IMR-90 (cell line): ENCODE results near the gene CST1. TPM values are rescaled to one million over a fixed set of nuclear protein-coding genes. Genes with fewer than 3 reads are reported as not detected.

Experiments used
- ATAC-seq: fragments of 200-7000 bp; cut with Tn5 transposase; 2 replicates; pipeline ENCODE4 v1.9.1; 2020; ENCODE audit warnings: low read depth, mild to moderate bottlenecking, moderate library complexity
- BruUV-seq: library from RNA; stranded (reverse); fragments of 400-500 nt; replicated peaks from 2 replicates; lab custom pipeline; 2021; lab: Mats Ljungman, UMichigan
- CTCF ChIA-PET: fragments of 300-600 bp; formaldehyde crosslinking; extraction: SDS; loops from one replicate; lab custom pipeline; 2021; ENCODE audit warnings: antibody characterized with exemption; lab: Yijun Ruan, JAX
- POLR2A ChIA-PET: fragments of 300-600 bp; sonication (Branson Sonifier 250); formaldehyde crosslinking; loops from one replicate; lab custom pipeline; 2022; ENCODE audit warnings: antibody characterized with exemption; ENCODE audit not compliant: unreplicated experiment; lab: Charles Lee
- DNase-seq: peaks from one replicate; pipeline ENCODE4 v3.0.0; 2013
- H2AFZ ChIP-seq: replicated peaks from 2 replicates; pipeline ENCODE3; 2013; ENCODE audit warnings: low read length, mild to moderate bottlenecking; ENCODE audit not compliant: poor library complexity
- H2AK5ac ChIP-seq: 2 replicates; pipeline ENCODE4 v1.6.1; 2013; ENCODE audit warnings: low read depth, low read length, inconsistent platforms
- H2AK9ac ChIP-seq: replicated peaks from 2 replicates; pipeline ENCODE3; 2013; ENCODE audit warnings: mild to moderate bottlenecking, low read depth, low read length, moderate library complexity; ENCODE audit not compliant: poor library complexity
- H2BK120ac ChIP-seq: 2 replicates; pipeline ENCODE4 v1.6.1; 2013; ENCODE audit warnings: low read depth, low read length, inconsistent platforms
- H2BK15ac ChIP-seq: 3 replicates; pipeline ENCODE4 v1.6.1; 2013; ENCODE audit warnings: low read depth, low read length, inconsistent platforms
- H2BK20ac ChIP-seq: 2 replicates; pipeline ENCODE4 v1.6.1; 2013; ENCODE audit warnings: low read depth, mild to moderate bottlenecking, inconsistent platforms, low read length, moderate library complexity
- H2BK5ac ChIP-seq: 2 replicates; pipeline ENCODE4 v1.6.1; 2013; ENCODE audit warnings: mild to moderate bottlenecking, low read depth, low read length, inconsistent platforms; ENCODE audit not compliant: poor library complexity, severe bottlenecking
- H3K14ac ChIP-seq: replicated peaks from 2 replicates; pipeline ENCODE4 v1.6.1; 2013; ENCODE audit warnings: low read depth, low read length, inconsistent platforms
- H3K18ac ChIP-seq: 2 replicates; pipeline ENCODE4 v1.6.1; 2013; ENCODE audit warnings: low read depth, low read length, control low read depth
- H3K23ac ChIP-seq: 2 replicates; pipeline ENCODE4 v1.6.1; 2013; ENCODE audit warnings: low read depth, low read length, inconsistent platforms
- H3K27ac ChIP-seq: 2 replicates; pipeline ENCODE4 v1.5.1; 2013; ENCODE audit warnings: mild to moderate bottlenecking, control low read depth, low read length; ENCODE audit not compliant: insufficient read depth
- H3K27me3 ChIP-seq: 2 replicates; pipeline ENCODE4 v1.6.1; 2013; ENCODE audit warnings: low read length; ENCODE audit not compliant: control insufficient read depth, insufficient read depth
- H3K36me3 ChIP-seq: 2 replicates; pipeline ENCODE4 v1.6.1; 2013; ENCODE audit warnings: low read length, mixed read lengths; ENCODE audit not compliant: control insufficient read depth, insufficient read depth
- H3K4ac ChIP-seq: 2 replicates; pipeline ENCODE4 v1.6.1; 2013; ENCODE audit warnings: low read depth, low read length, inconsistent platforms
- H3K4me1 ChIP-seq: 2 replicates; pipeline ENCODE4 v1.6.1; 2013; ENCODE audit warnings: low read length, mixed read lengths; ENCODE audit not compliant: control insufficient read depth, insufficient read depth
- H3K4me2 ChIP-seq: 2 replicates; pipeline ENCODE4 v1.6.1; 2013; ENCODE audit warnings: low read depth, mild to moderate bottlenecking, control low read depth, low read length, moderate library complexity
- H3K4me3 ChIP-seq: 2 replicates; pipeline ENCODE4 v1.5.1; 2013; ENCODE audit warnings: low read depth, mild to moderate bottlenecking, control low read depth, low read length, moderate library complexity; ENCODE audit not compliant: insufficient read depth
- H3K56ac ChIP-seq: 2 replicates; pipeline ENCODE4 v1.6.1; 2013; ENCODE audit warnings: low read length, inconsistent platforms; ENCODE audit not compliant: insufficient read depth; ENCODE audit errors: extremely low read depth
- H3K79me1 ChIP-seq, 2 experiments: 2 replicates each; pipeline ENCODE4 v1.6.1; 2013; ENCODE audit warnings: low read length in 2 of 2, inconsistent platforms in 1 of 2, low read depth in 1 of 2
- H3K9ac ChIP-seq: 2 replicates; pipeline ENCODE4 v1.6.1; 2013; ENCODE audit warnings: low read depth, low read length, control low read depth
- H3K9me1 ChIP-seq: 2 replicates; pipeline ENCODE4 v1.6.1; 2013; ENCODE audit warnings: low read length, inconsistent platforms; ENCODE audit not compliant: insufficient read depth
- H3K9me3 ChIP-seq: 2 replicates; pipeline ENCODE4 v1.6.1; 2013; ENCODE audit warnings: low read length; ENCODE audit not compliant: control insufficient read depth, insufficient read depth
- H4K20me1 ChIP-seq: 2 replicates; pipeline ENCODE4 v1.6.1; 2013; ENCODE audit warnings: low read length, inconsistent platforms; ENCODE audit not compliant: insufficient read depth
- H4K5ac ChIP-seq: 2 replicates; pipeline ENCODE4 v1.6.1; 2013; ENCODE audit warnings: mild to moderate bottlenecking, low read depth, low read length, control low read depth
- H4K8ac ChIP-seq, 2 experiments: 2 replicates each; pipeline ENCODE4 v1.6.1; 2013; ENCODE audit warnings: low read depth in 2 of 2, low read length in 2 of 2, control low read depth in 1 of 2, inconsistent platforms in 1 of 2
- H4K91ac ChIP-seq: 2 replicates; pipeline ENCODE4 v1.6.1; 2013; ENCODE audit warnings: low read depth, low read length, inconsistent platforms; ENCODE audit not compliant: insufficient read depth
- BHLHE40 ChIP-seq: fragments of 150-350 bp; IDR thresholded peaks from 2 replicates; pipeline ENCODE4 v1.6.1; 2016; ENCODE audit warnings: mild to moderate bottlenecking, low read depth, low read length
- CEBPB ChIP-seq: IDR thresholded peaks from 2 replicates; pipeline ENCODE4 v1.6.1; 2012; ENCODE audit warnings: low read depth, low read length, improper control_type of control experiment
- CHD1 ChIP-seq: IDR thresholded peaks from 2 replicates; pipeline ENCODE4 v1.6.1; 2012; ENCODE audit warnings: low read depth, low read length, improper control_type of control experiment
- CTCF ChIP-seq: conservative IDR thresholded peaks from 2 replicates; pipeline ENCODE4 v1.5.1; 2012; ENCODE audit warnings: mild to moderate bottlenecking, low read depth, low read length, improper control_type of control experiment
- ELK1 ChIP-seq: fragments of 150-350 bp; IDR thresholded peaks from 2 replicates; pipeline ENCODE4 v1.6.1; 2016; ENCODE audit warnings: low read depth, mild to moderate bottlenecking, low read length, moderate library complexity, borderline replicate concordance
- FOS ChIP-seq: fragments of 150-350 bp; IDR thresholded peaks from 2 replicates; pipeline ENCODE4 v1.6.1; 2016; ENCODE audit warnings: low read depth, low read length
- MAFK ChIP-seq: IDR thresholded peaks from 2 replicates; pipeline ENCODE4 v1.6.1; 2012; ENCODE audit warnings: low read depth, low read length, improper control_type of control experiment
- MAZ ChIP-seq: IDR thresholded peaks from 2 replicates; pipeline ENCODE4 v1.6.1; 2012; ENCODE audit warnings: low read depth, mild to moderate bottlenecking, low read length, improper control_type of control experiment, moderate library complexity, borderline replicate concordance
- MXI1 ChIP-seq: IDR thresholded peaks from 2 replicates; pipeline ENCODE4 v1.6.1; 2012; ENCODE audit warnings: low read depth, mild to moderate bottlenecking, low read length, moderate library complexity, borderline replicate concordance
- NFE2L2 ChIP-seq: fragments of 150-350 bp; IDR thresholded peaks from 2 replicates; pipeline ENCODE4 v1.6.1; 2016; ENCODE audit warnings: low read depth, mild to moderate bottlenecking, low read length
- POLR2A ChIP-seq: IDR thresholded peaks from 2 replicates; pipeline ENCODE4 v1.6.1; 2012; ENCODE audit warnings: mild to moderate bottlenecking, low read depth, low read length
- RAD21 ChIP-seq: IDR thresholded peaks from 2 replicates; pipeline ENCODE4 v1.6.1; 2012; ENCODE audit warnings: low read length, improper control_type of control experiment
- RCOR1 ChIP-seq: IDR thresholded peaks from 2 replicates; pipeline ENCODE4 v1.6.1; 2012; ENCODE audit warnings: mild to moderate bottlenecking, low read length, improper control_type of control experiment; ENCODE audit not compliant: insufficient replicate concordance
- RFX5 ChIP-seq: IDR thresholded peaks from 2 replicates; pipeline ENCODE4 v1.8.0; 2012; ENCODE audit warnings: low read depth, mild to moderate bottlenecking, low read length, moderate library complexity
- SMC3 ChIP-seq: fragments of 150-350 bp; IDR thresholded peaks from 2 replicates; pipeline ENCODE4 v1.6.1; 2016; ENCODE audit warnings: low read depth, mild to moderate bottlenecking, antibody characterized with exemption, low read length, moderate library complexity
- USF2 ChIP-seq: fragments of 150-350 bp; IDR thresholded peaks from 2 replicates; pipeline ENCODE4 v1.6.1; 2017; ENCODE audit warnings: mild to moderate bottlenecking, antibody characterized with exemption, low read length, low read depth
- WGBS, 2 experiments: methylation state at CpG; one replicate each; pipeline versions ENCODE4 v1.1.5 to v1.1.7; 2013; ENCODE audit warnings: missing lambda C conversion rate in 2 of 2; ENCODE audit not compliant: insufficient read length in 1 of 2; ENCODE audit errors: extremely low coverage in 2 of 2; 5-methylcytosine and 5-hydroxymethylcytosine counted together
- dilution Hi-C: fragments of 300-500 bp; cut with HindIII; formaldehyde crosslinking; loops from one replicate; pipeline ENCODE4 v1.14.3; 2018; ENCODE audit warnings: low sequenced_read_pairs; ENCODE audit not compliant: unreplicated experiment
- in situ Hi-C: fragments of 300-500 bp; cut with MboI; formaldehyde crosslinking; loops from 3 replicates; pipeline ENCODE4 v1.14.3; 2019; ENCODE audit warnings: low sequenced_read_pairs, inconsistent platforms, mixed read lengths
- intact Hi-C: fragments of 100-400 bp; cut with micrococcal nuclease; formaldehyde crosslinking; loops from 2 replicates; pipeline ENCODE4 v1.10.0; 2022
- polyA plus RNA-seq, 3 experiments: library from polyadenylated mRNA; depleted of rRNA; stranded (reverse); fragments of >200 nt; gene quantifications; 2 replicates each; pipeline ENCODE4 v1.2.3, GENCODE V29; 2012; ENCODE audit warnings: low replicate concordance in 1 of 3
- total RNA-seq: library from RNA; depleted of rRNA; stranded (reverse); fragments of >200 nt; gene quantifications from 2 replicates; pipeline ENCODE4 v1.2.3, GENCODE V29; 2012

The CST1 gene
- total and polyA plus RNA-seq, 2 of the 4 experiments (the other 2 are of a cell fraction) = not detected

GRCh38 chr20:23725102-23725501 lies 25.6 kb downstream of the CST1 start:
- Histone ChIP-seq H3K4me2 (no peak overlapping the region), H4K20me1 (no peaks in the 10 kb centered on the region), H2AK5ac (no peak overlapping the region), H3K56ac (no peak overlapping the region), H3K9ac (no peak overlapping the region), H3K4me3 (no peak overlapping the region), H3K14ac (no peak overlapping the region), H3K27me3 (peaks cover 4% of the 10 kb centered on the region), H4K91ac (no peak overlapping the region), H3K79me1 (no peaks in the 10 kb centered on the region), H2BK5ac (no peak overlapping the region), H3K36me3 (no peaks in the 10 kb centered on the region), H4K8ac (no peak overlapping the region), H3K27ac (no peak overlapping the region), H2BK15ac (no peak overlapping the region), H4K5ac (no peak overlapping the region), H3K23ac (no peak overlapping the region), H2BK120ac (no peak overlapping the region), H2AFZ (no peak overlapping the region), H2BK20ac (no peak overlapping the region), H2AK9ac (no peak overlapping the region), H3K4me1 (no peaks in the 10 kb centered on the region), H3K18ac (no peak overlapping the region), H3K9me1 (no peaks in the 10 kb centered on the region), H3K4ac (no peak overlapping the region), H3K9me3 (no peaks in the 10 kb centered on the region)
- TF ChIP-seq USF2 (no peak), RCOR1 (no peak), MAZ (no peak), FOS (no peak), MAFK (no peak), RAD21 (no peak), CEBPB (no peak), MXI1 (no peak), CHD1 (no peak), SMC3 (no peak), NFE2L2 (no peak), ELK1 (no peak), RFX5 (no peak), BHLHE40 (no peak), CTCF (no peak), POLR2A (no peak)
- no TSS peak for BruUV-seq
- 55% methylated on average over 2 of the region's 3 CpGs; no CpG with 5 or more reads in 1 of the 2 experiments for WGBS, 2 experiments
- ChIA-PET POLR2A (no interaction called here), CTCF (no interaction called here)
- ATAC-seq (no peak), DNase-seq (no peak)
- intact Hi-C loops = loop anchor here (10.0 kb wide), 1 partner anchor 60 kb away; no protein-coding TSS in a partner anchor
- in situ Hi-C loops = no loop called here
- dilution Hi-C loops = no loop called here
